RPMI7951 (cell line): ENCODE data around the gene ZNF239. TPM values are rescaled to one million over a fixed set of nuclear protein-coding genes. Genes with fewer than 3 reads are reported as not detected.
"Not testable (repeated sequence)": the region's sequence is repeated elsewhere in the genome, so short reads cannot be mapped to it uniquely, and the experiment has no call there.

ENCODE experiments used
- DNase-seq: peaks from one replicate; pipeline ENCODE4 v3.0.0-alpha.2; 2012; ENCODE audit warnings: low read depth
- total RNA-seq: library from RNA; depleted of rRNA; stranded (reverse); fragments of >200 nt; shearing (Covaris generic); gene quantifications from 2 replicates; pipeline ENCODE4 v1.2.3, GENCODE V29; 2014; rRNA removed

Gene ZNF239
- 2.2 and 2.4 TPM in 2 replicates for total RNA-seq

DNA sequence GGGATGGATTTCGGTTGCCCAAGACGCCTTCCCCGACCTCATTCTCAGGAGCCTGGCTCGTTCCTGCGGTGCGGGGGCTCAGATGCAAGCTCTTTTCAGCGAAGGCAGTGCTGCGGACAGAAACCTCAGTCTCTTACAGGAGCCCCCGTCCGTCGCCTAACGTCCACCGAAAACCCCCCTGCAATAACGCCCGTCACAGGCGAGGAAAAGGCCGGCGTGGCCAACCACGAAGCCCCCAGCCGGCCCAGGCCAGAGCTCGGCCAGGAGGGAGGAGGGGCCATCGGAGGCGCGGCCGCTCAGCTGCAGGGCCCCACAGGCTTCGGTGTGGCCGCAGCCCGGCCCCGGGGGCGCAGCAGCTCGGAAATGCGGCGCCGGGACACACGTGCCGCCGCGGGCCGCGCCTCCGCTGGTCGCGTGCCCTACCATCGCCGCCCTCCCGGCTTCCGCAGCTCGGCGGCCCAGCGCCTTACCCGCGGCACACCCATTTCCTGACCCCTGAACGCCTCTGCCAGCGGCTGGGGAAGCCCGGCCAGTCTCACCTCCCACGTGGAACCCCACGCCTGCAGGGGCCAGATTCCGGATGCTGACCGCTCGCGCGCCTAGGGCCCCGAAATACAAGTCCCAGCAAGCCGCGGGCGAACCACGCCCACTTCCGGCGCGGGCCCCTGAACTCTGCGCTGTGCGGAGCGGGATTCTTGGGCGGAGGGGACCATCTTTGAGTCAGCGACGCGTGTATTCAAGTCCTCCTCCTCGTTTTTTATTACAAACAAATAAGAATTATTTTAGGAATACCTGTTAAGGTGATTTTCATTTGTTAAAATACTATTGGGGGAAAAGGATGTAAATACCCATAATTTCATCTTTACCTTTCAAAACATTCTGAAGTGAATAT, at the start of gene ZNF239:
Gene ZNF239 (minus strand): TSS at position 616 of the 892 bp plus-strand sequence. CDS start 16,537 bp downstream, outside the sequence.
- peak; percentile 87 for DNase-seq

DNA sequence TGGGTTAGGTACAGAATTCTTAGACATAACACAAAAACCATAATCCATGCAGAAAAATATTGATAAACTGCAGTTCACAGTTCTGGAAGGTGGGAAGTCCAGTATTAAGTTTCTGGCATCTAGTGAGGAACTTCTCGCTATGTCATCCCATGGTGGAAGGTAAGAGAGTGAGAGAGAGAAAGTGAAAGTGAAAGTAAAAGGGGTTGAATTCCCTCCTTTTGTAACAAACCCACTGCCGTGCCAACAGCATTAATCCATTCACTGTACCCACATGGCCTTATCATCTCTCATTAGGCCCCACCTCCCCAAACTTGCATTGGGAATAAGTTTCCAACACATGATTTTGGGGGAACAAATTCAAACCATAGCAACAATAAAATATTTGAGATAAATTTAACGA, 48.9 kb upstream of the ZNF239 start:
- DNase-seq: peak; percentile 76

DNA sequence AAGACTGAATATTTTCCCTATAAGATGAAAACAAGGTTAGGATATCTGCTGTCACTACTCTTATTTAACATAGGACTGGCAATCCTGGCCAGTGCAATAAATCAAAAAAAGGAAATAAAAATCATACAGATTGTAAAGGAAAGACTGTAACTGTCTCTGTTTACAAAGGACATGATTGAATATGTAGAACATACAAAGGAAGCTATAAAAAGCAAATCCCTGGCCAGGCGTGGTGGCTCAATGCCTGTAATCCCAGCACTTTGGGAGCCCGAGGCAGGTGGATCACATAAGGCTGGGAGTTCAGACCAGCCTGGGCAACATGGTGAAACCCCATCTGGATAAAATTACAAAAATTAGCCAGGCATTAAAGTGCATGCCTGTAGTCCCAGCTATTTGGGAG, 47.6 kb upstream of the ZNF239 start:
- DNase-seq: peak; percentile 26

GRCh38 chr10:43619368-43619767, 45.0 kb upstream of the ZNF239 start:
- DNase-seq: no peak

DNA sequence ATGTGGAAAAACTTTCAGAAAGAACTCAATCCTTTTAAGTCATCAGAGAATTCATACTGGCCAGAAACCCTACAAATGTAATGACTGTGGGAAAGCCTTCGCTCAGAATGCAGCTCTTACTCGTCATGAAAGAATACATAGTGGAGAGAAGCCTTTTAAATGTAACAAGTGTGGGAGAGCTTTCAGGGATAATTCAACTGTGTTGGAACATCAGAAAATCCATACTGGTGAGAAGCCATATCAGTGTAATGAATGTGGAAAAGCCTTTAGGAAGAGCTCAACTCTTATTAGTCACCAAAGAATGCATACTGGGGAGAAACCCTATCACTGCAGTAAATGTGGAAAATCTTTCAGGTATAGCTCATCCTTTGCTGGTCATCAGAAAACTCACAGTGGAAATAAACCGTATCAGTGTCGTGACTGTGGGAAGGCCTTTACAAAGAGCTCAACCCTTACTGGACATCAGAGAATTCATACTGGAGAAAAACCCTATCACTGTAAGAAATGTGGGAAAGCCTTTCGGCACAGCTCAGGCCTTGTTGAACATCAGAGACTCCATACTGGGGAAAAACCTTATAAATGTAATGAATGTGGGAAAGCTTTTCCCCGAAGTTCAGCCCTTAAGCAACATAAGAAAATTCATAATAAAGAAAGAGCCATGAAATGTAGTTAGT, 42.4 kb upstream of the ZNF239 start:
- DNase-seq: peak; percentile 9

GRCh38 chr10:43610636-43611035, 36.2 kb upstream of the ZNF239 start:
- DNase-seq: peak; percentile 62

GRCh38 chr10:43607199-43607573, 32.8 kb upstream of the ZNF239 start:
- no peak for DNase-seq

DNA sequence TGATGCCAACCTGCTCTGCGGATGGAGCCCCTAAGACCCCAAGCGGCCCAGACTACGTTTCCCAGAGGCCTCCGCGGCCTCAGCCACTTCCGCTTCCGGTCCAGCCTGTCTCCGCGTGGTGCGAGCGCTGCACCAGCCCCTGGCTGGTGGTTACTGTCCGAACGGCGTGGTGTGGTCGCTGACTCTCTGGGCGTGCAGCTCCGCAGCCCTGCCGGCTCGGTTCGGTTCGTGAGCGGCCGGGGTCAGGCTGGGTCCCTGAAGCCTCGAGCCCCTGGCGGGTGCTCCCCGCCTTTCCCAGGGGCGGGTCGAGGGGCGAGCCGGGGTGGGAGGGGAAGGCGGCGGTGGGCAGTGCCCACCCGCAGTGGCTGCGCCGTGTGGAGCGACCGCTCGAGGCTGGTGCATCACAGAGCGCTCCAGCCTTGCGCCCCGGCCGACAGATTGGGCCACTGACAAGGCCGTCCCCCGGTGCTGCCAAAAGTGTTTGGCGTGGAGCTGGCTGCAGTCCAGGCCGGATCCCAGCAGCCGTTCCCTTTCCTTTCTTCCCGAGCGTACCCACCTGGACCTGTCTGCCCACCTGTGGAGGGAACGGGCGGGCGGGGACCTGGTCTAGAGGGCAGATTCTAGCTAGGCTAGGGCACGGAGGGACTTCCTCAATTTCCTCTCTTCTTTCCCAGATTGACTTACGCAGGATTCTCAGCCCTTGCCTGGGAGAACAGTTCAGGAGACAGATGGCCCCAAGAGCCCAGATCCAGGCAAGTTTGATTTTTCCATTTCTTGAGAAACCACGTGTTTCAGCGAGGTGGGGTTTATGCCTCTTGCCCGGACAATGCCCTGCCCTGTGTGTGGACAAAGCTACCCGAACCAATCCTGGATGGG, 32.1 kb upstream of the ZNF239 start, which contains the start of gene ZNF485:
Gene ZNF485 (plus strand): TSS at position 116 of the 876 bp plus-strand sequence. CDS start 613 bp downstream, at position 729.
- DNase-seq: peak; percentile 77

- no peak for DNase-seq
Measured at GRCh38 chr10:43605850-43606322, 31.5 kb upstream of the ZNF239 start.

GRCh38 chr10:43601576-43601975, 27.2 kb upstream of the ZNF239 start:
- not testable (repeated sequence) for DNase-seq

GRCh38 chr10:43599333-43599732, 24.9 kb upstream of the ZNF239 start:
- no peak for DNase-seq

DNA sequence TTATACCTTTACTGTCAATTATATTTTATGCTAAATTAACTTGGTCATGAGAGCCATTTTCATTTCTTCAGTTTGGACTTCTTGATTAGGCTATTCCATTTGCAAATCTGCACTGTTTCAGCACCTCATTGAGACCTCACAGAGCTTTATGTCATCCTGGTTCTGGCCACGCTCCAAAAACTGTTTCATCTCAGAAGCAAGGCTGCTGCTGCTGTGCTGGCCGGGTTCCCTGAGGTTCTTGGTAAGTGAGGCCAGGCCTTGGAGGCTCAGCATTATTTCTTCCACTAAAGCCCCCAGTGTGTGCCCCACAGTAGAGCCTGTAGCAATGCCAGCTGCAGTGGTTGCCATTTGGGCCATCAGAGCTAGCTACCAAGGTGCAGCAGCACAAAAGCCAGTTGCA, 24.0 kb upstream of the ZNF239 start:
- peak; percentile 45 for DNase-seq

DNA sequence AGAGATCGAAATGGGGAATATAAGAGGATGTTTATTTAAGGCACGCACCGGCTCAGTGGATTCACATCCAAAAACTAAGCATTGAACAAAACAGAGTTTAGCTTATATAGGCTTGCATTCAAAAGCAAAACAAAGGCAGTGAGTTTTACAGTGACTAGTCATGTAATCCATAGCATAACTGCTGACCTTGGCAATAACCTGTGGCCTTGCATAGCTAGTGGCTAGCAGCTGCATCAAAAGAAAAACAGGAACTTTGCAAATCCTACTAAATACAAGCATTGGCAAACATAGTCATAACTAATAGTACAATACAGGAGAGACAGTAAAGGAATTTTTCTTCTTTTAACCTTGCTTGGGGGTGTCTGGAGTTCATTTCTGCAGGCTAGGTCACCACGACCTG, 22.1 kb upstream of the ZNF239 start:
- no peak for DNase-seq

GRCh38 chr10:43595739-43596298, 21.4 kb upstream of the ZNF239 start:
- peak; percentile 46 for DNase-seq

DNA sequence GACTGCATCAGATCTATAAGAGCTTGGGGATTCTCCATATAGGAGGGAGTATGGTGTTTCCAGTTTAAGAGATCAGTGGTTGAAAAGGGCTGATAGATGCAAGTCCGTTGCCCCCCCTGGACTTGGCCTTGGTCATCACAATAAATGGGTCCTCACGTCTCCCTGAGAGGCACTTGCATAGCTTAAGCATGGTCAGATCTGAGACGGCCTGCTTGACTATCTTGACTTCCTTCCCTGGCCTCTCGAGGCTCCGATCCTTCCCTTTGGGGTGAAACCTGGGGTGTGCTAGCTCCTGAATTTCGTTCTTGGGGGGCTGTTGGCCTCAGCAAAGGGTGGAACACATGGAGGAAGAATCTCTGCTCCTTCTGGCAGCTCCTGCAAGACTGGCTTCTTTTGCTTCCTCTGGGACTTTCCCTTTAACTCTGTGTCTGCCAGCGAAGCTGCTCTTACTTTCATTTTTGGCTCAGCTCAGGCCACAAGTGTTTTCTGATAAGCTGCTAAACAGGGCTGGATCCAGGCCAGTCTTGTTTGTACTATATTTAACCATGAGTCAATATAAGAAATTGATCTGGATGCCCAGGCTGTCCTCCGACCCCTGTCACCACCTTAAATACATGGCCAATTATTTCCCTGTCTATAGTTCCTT, 20.7 kb upstream of the ZNF239 start:
- DNase-seq: peak; percentile 65

DNA sequence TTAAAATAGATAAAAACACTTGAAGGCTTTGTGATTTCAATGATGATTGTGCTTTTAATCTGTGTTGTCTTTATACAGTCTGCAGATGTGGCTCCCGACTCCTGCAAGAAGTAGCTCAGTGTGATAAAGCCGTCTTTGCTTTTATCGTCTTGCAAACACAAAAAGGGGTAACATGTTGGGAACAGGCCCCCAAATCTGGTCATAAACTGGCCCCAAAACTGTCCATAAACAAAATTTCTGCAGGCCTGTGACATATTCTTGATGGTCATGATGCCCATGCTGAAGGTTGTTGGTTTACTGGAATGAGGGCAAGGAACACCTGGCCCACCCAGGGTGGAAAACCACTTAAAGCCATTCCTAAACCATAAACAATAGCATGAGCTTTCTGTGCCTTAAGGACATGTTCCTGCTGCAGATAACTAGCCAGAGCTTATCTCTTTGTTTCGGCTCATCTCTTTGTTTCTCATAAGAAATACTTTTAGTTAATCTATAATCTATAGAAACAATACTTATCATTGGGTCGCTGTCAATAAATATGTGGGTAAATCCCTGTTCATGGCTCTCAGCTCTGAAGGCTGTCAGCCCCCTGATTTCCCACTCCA, 17.0 kb upstream of the ZNF239 start:
- no peak for DNase-seq

DNA sequence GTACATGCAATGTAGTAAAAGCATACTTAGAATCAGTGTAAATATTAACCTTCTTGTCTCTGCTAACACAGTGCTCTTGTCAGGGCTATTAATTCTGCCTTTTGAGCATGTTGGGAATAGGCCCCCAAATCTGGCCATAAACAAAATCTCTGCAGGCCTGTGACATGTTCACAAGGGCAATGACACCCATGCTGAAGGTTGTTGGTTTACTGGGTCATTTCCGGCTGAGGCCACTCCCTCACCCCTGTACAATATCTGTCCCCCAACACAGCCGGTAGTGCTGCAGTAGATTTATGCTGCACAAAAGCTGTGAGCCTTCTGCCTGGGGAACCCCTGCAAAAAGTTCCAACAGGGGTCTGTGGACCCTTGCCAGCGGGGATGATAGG, 12.3 kb upstream of the ZNF239 start:
- DNase-seq: not testable (repeated sequence)

- DNase-seq: no peak
Measured at GRCh38 chr10:43585981-43586729, 11.7 kb upstream of the ZNF239 start.

DNA sequence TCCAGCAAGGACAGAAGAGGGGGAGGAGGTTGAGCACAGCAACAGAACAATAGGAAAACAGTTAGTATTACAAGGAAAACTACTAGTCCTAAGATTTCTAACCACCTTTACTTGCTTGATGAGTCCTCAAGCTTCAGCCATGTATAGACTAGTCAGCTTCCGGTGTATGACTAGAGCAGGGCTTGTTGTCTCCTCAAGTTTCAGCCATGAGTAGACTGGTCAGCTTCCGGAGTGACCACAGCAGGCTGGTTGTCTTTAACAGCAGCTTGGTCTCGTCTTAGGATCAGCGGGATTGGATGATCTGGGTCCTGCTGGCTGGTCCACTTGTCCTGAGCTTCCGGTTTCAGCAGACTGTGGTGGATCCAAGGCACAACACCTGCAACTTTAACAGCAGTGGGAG, 10.6 kb upstream of the ZNF239 start:
- DNase-seq: peak; percentile 41

DNA sequence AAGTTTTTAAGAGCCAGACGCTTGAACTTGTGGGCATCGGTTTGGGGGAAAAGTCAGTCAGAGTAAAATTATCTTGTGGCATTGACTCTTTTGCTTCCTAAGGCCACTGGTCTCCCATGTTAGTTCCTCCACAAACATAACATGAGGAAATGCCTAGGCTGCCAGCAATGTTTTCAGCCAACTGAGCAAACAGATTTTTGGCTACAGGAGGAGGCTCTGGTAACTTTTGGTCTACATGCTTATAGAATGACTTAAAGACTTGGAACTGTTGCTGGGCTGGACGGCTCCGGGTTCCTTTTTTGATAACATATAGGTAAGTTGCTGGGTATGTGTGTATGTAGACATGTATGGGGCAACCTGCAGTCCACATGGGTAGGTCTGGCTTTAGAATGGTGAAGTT, 9.6 kb upstream of the ZNF239 start:
- DNase-seq: no peak
